Measurements from ENCODE around the gene CES2. TPM values are rescaled to one million over a fixed set of nuclear protein-coding genes. Genes with fewer than 3 reads are reported as not detected.

CES2 gene
- total RNA-seq, 1 experiment from 2014 or later, result 45.5 TPM

DNA sequence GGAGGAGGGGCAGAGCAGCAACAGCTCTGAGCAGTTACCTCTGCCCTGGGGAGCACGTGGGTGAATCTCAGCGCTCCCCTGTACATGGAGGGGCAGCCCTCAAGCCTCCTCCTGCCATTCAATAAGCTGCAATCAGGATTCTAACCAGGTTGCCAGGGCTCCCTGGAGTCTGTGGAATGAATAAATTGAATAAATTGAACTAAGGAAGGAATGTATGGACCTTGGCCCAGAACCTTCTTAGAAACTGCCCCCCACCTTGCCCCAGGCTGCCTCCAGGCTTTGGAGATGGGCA, 15.1 kb upstream of the CES2 start:
- no peaks in the 10 kb centered on the region for H3K9me3 Mint-ChIP-seq (ENCODE audit: unreplicated experiment)
- H3K4me3 ChIP-seq (ENCODE audit: low read depth, low read length), result no peak overlapping the region
- no peak for DNase-seq
- ChIA-PET POLR2A (no interaction called here), CTCF (interaction anchor here (1.5 kb wide), 1 partner anchor 8 kb away, joined by 4 read pairs; no protein-coding TSS in a partner anchor)
- H3K36me3 ChIP-seq (ENCODE audit: control insufficient read depth, insufficient read depth, low read length), result no peaks in the 10 kb centered on the region
- H3K9me3 ChIP-seq, result no peaks in the 10 kb centered on the region
- intact Hi-C loops (cut with micrococcal nuclease; ENCODE audit: unreplicated experiment), result no loop called here
- H3K27ac Mint-ChIP-seq (ENCODE audit: unreplicated experiment), result no peak overlapping the region
- no TSS peak for BruUV-seq (replicated peaks)
- H3K27me3 ChIP-seq (replicated peaks; ENCODE audit: control insufficient read depth, insufficient read depth, low read length), result no peaks in the 10 kb centered on the region
- TF ChIP-seq, protein P1, sequence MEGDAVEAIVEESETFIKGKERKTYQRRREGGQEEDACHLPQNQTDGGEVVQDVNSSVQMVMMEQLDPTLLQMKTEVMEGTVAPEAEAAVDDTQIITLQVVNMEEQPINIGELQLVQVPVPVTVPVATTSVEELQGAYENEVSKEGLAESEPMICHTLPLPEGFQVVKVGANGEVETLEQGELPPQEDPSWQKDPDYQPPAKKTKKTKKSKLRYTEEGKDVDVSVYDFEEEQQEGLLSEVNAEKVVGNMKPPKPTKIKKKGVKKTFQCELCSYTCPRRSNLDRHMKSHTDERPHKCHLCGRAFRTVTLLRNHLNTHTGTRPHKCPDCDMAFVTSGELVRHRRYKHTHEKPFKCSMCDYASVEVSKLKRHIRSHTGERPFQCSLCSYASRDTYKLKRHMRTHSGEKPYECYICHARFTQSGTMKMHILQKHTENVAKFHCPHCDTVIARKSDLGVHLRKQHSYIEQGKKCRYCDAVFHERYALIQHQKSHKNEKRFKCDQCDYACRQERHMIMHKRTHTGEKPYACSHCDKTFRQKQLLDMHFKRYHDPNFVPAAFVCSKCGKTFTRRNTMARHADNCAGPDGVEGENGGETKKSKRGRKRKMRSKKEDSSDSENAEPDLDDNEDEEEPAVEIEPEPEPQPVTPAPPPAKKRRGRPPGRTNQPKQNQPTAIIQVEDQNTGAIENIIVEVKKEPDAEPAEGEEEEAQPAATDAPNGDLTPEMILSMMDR (IDR thresholded peaks at IDR 0.05; ENCODE audit: insufficient read depth in 1 of 2, low read depth in 1 of 2, low read length in 1 of 2, severe bottlenecking in 1 of 2, unreplicated experiment in 1 of 2), result no peak
- H3K4me3 Mint-ChIP-seq (ENCODE audit: unreplicated experiment), result no peak overlapping the region
- H3K27me3 Mint-ChIP-seq (ENCODE audit: insufficient read depth, unreplicated experiment), result no peaks in the 10 kb centered on the region
- H3K4me1 Mint-ChIP-seq (ENCODE audit: low read depth, unreplicated experiment), result no peaks in the 10 kb centered on the region
- peaks cover 7% of the 10 kb centered on the region; the same call in 1 of the 2 replicates for H3K4me1 ChIP-seq
- no peaks in the 10 kb centered on the region for H3K36me3 Mint-ChIP-seq (ENCODE audit: insufficient read depth, unreplicated experiment)

DNA sequence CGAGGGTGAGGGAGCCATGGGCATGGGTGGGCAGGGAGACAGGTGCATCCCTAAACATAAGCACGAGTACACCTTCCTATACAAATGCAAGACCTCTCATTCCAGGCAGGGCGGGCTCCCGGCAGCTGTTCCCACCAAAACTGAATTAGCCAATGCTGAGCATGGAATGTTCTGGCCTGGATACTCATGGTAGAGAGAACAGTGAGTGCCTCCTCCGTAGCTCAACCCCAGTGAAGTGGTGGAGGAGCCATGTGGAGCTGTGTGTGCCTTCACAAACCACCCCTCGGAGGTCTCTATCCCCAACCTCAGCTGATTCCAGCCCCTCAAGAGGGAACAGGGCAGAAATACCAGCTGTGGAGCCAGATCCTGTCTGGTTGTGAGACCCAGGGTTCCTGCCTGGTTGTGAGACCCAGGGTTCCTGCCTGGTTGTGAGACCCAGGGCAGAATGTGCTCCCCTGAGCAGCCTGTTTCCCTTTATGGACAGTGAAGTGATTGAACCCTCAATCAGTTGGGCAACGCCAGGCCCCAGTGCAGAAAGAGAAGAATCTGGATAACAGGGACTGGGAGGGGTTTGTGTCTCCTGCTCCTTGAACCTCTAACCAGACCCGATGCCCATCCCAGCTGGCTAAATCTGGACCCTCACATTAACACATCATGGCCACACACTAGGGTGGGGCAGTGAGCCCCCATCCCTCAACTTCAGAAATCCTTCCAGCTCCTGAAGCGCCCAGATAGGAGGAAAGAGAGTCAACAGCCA, 14.2 kb upstream of the CES2 start:
- no peaks in the 10 kb centered on the region for H3K36me3 ChIP-seq (ENCODE audit: control insufficient read depth, insufficient read depth, low read length)
- TF ChIP-seq, protein P1 (IDR thresholded peaks at IDR 0.05; ENCODE audit: insufficient read depth in 1 of 2, low read depth in 1 of 2, low read length in 1 of 2, severe bottlenecking in 1 of 2, unreplicated experiment in 1 of 2), result no peak
- peaks cover 5% of the 10 kb centered on the region for H3K27me3 Mint-ChIP-seq (ENCODE audit: insufficient read depth, unreplicated experiment)
- H3K4me1 ChIP-seq, result peaks cover 7% of the 10 kb centered on the region; the same call in 1 of the 2 replicates
- H3K4me3 ChIP-seq (ENCODE audit: low read depth, low read length), result no peak overlapping the region
- ChIA-PET POLR2A (interaction anchor here (0.5 kb wide), 2 partner anchors 90 to 152 kb away, joined by 4 read pairs; partner anchors contain the start of gene NAE1), CTCF (no interaction called here)
- no peaks in the 10 kb centered on the region for H3K4me1 Mint-ChIP-seq (ENCODE audit: low read depth, unreplicated experiment)
- intact Hi-C loops (cut with micrococcal nuclease; ENCODE audit: unreplicated experiment), result no loop called here
- H3K9me3 Mint-ChIP-seq (ENCODE audit: unreplicated experiment), result no peaks in the 10 kb centered on the region
- H3K4me3 Mint-ChIP-seq (ENCODE audit: unreplicated experiment), result no peak overlapping the region
- H3K27me3 ChIP-seq (replicated peaks; ENCODE audit: control insufficient read depth, insufficient read depth, low read length), result no peaks in the 10 kb centered on the region
- no peaks in the 10 kb centered on the region for H3K36me3 Mint-ChIP-seq (ENCODE audit: insufficient read depth, unreplicated experiment)
- H3K27ac Mint-ChIP-seq (ENCODE audit: unreplicated experiment), result no peak overlapping the region
- no peaks in the 10 kb centered on the region for H3K9me3 ChIP-seq
- DNase-seq, result no peak
- BruUV-seq (replicated peaks), result no TSS peak

DNA sequence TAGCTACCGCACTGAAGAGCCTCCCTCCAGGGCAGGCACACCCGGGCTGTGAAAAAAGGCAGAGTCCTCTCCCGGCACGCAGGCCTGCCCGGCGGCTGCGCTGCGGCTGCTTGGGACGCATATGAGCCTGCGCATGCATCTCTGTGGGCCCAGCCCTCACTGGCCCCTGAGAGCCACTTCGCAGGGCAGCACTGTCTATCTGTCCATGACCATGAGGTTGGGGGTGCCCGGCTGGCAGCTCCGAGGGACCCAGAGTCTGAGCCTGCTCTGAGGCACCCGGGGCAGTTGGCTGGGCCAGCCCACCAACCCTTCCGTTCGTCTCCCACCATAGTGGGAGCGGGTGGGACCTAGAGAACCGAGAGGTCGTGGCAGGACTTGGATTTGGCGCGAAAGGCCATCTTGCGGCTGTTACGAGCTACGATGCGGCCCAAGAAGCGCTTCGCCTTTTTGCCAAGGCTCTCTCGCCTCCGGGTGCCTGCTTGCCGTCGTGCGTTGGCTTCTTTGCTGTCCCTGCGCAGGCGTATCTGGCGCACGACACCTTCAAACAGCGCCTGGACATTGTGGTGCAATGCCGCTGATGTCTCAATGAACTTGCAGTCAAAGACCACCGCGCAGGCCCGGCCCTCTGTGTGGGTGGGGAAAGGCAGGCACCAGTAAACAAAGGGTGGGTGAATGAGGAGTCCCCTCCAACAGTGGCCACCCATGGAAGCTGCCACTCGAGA, 13.4 kb upstream of the CES2 start:
- no peaks in the 10 kb centered on the region for H3K36me3 Mint-ChIP-seq (ENCODE audit: insufficient read depth, unreplicated experiment)
- no peaks in the 10 kb centered on the region for H3K9me3 Mint-ChIP-seq (ENCODE audit: unreplicated experiment)
- peaks cover 5% of the 10 kb centered on the region for H3K27me3 Mint-ChIP-seq (ENCODE audit: insufficient read depth, unreplicated experiment)
- Histone ChIP-seq H3K36me3 (ENCODE audit: control insufficient read depth, insufficient read depth, low read length) (no peaks in the 10 kb centered on the region), H3K27me3 (replicated peaks; ENCODE audit: control insufficient read depth, insufficient read depth, low read length) (no peaks in the 10 kb centered on the region), H3K4me1 (peaks cover 7% of the 10 kb centered on the region; the same call in 1 of the 2 replicates), H3K4me3 (ENCODE audit: low read depth, low read length) (no peak overlapping the region), H3K9me3 (no peaks in the 10 kb centered on the region)
- BruUV-seq (replicated peaks), result no TSS peak
- POLR2A ChIA-PET, result interaction anchor here (0.5 kb wide), 1 partner anchor 153 kb away, joined by 4 read pairs; no protein-coding TSS in a partner anchor
- CTCF ChIA-PET, result no interaction called here
- TF ChIP-seq, protein P1 (IDR thresholded peaks at IDR 0.05; ENCODE audit: insufficient read depth in 1 of 2, low read depth in 1 of 2, low read length in 1 of 2, severe bottlenecking in 1 of 2, unreplicated experiment in 1 of 2), result no peak
- no peaks in the 10 kb centered on the region for H3K4me1 Mint-ChIP-seq (ENCODE audit: low read depth, unreplicated experiment)
- no peak overlapping the region for H3K27ac Mint-ChIP-seq (ENCODE audit: unreplicated experiment)
- DNase-seq, result no peak
- H3K4me3 Mint-ChIP-seq (ENCODE audit: unreplicated experiment), result no peak overlapping the region
- intact Hi-C loops (cut with micrococcal nuclease; ENCODE audit: unreplicated experiment), result no loop called here

All from Caco-2 (cell line).